ENCODE results near the gene UIMC1.
"Not testable (repeated sequence)": the region's sequence is repeated elsewhere in the genome, so short reads cannot be mapped to it uniquely, and the experiment has no call there.

UIMC1 gene

DNA sequence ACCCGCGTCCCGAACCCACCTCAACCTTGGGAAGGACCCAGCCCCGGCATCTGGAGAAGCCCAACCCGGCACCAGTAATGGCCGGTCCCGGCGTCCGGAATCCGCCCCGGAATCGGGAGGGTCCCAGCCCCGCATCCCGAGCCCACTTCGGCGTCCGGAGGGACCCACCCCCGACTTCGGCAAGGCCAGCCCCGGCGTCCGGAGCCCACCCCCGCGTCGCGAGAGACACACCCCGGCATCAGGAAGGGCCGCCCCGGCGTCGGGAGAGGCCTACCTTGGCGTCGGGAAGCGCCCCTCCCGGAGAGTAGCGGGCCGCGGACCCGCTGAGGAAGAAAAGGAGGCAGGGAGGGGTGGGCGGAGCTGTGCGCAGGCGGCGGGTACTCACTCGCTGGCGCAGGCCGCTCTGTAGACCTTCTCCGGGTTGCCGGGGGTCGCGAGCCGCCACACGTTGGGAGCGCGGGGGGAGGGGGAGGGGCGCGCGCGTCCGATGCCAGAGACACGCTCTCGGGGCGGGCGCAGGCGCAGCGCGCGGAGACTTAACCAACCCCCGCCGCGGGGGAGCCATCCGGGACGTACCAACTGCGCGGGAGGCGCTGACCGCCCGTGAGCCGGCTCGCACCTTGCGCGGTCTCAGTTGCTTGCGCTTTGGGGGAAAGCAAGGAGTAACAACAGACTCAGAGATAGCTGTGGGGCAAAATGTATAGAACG is at the start of gene UIMC1:
Gene UIMC1, minus strand, starts transcription at position 515 of the 708 bp plus-strand sequence. CDS start 24,164 bp downstream, outside the sequence.
- DNase-seq: peak; percentile 94

- DNase-seq: peak; percentile 9
Measured at GRCh38 chr5:177049285-177049684, 42.7 kb upstream of the UIMC1 start.

DNA sequence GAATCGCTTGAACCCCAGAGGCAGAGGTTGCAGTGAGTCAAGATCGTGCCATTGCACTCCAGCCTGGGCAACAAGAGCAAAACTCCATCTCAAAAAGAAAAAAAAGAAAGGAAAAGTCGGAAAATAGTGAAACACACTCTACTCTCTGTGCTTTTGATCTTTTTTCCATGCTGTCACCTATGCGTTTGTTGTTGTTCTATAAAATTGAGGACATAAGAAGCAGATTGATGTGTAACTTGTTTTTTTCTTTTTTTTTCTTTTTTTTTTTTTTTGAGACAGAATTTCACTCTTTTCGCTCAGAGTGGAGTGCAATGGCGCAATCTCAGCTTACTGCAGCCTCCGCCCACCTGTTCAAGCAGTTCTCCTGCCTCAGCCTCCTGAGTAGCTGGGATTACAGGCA is 42.0 kb upstream of the UIMC1 start:
- not testable (repeated sequence) for DNase-seq

DNA sequence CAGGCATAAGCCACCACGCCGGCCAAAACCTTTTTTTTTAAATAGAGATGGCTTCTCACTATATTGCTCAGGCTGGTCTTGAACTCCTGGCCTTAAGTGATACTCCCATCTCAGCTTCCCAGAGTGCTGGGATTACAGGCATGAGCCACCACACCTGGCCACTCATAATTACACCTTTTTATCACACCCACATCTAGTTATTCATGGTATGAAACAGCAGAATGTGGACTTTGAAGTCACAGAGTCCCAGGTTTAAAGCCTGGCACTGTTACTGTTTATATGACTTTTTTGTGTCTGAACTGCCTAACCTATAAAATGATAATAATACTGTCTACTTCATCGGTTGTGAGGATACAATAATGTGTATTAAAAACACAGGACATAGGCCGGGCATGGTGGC is 39.1 kb upstream of the UIMC1 start:
- no peak for DNase-seq

- DNase-seq: no peak
Measured at GRCh38 chr5:177044641-177045040, 38.1 kb upstream of the UIMC1 start.

GRCh38 chr5:177043958-177044357 is 37.4 kb upstream of the UIMC1 start:
- DNase-seq: no peak

GRCh38 chr5:177043114-177043513 is 36.5 kb upstream of the UIMC1 start:
- no peak for DNase-seq

DNA sequence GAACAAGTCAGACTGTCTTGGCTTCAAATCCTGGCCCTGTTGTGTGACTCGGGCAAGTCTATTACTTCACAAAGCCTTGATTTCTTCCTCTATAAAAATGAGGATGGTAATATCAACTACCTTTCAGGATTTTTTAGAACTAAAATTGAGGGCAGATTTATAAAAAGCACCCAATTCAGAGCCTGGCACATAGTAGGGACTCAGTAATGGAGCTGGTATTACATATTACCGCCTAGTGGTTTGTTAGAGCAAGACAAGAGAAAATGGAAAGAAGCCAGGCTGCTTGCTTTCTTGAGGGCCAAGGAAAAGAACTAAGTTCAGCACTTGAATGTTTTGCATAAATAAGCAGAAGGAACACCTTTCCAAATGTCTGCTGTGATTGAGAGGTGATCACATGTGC is 35.4 kb upstream of the UIMC1 start:
- no peak for DNase-seq

DNA sequence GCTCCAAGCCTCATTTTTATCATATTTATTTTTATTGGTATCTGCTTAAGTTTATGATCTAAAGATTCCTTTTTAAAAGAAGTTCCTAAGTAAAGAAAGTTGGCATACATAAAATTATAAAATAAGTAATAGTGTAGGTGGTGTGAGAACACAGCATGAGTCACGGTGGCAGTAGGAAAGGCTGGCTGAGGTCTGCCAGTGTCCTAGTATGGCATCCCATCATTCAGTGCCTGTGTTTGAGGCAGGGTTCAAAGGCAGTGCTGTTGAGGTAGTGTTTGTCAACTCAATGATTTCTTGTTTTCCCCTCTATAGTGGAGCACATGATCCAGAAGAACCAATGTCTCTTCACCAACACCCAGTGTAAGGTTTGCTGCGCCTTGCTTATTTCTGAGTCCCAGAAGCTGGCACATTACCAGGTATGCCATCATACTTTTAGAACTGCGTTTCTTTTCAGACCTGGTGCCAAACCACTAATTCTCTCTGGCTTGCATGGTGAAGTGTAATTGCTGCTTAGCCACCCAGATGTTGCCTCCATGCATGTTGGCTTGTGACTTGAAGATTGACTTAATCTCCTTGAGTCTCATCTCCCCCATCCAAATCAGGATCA is 34.3 kb upstream of the UIMC1 start:
- no peak for DNase-seq

DNA sequence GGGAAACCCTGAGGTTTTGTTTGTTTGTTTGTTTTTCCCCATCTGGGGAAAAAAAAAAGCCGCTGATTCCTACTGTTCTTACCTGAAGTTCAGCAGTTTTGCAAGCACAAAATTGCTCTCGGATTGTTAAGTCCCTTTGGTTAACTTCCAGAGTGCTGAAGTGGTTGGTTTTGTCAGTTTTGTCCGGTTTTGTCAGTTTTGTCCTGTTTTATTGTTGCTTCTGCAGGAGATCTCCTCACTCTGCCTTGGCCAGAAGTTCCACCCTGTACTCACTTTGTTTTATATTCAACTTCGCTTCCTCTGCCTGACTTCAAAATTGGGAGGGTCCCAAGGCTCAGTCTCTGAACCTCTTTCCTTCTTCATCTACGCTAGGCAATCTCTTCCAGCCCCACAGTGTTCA is 30.3 kb upstream of the UIMC1 start:
- no peak for DNase-seq

DNA sequence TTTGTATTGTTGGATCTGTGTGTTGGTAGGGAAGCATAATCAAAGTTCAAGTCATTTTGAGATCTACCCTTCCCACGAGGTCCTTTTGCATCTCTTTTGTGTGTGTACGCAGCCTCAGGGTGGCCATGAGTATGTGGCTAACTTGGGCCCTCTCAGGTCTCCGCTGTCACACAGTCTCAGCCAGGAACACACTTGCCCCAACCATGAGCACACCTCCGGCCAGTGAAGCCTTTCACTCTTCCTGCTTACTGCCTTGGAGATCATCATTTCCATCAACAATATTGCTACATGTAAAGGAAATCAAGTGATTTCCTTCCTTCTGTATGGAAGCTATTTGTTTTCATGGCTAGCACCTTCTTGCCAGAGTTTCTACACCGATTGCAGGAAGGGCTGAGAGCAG is 29.9 kb upstream of the UIMC1 start:
- DNase-seq: no peak

DNA sequence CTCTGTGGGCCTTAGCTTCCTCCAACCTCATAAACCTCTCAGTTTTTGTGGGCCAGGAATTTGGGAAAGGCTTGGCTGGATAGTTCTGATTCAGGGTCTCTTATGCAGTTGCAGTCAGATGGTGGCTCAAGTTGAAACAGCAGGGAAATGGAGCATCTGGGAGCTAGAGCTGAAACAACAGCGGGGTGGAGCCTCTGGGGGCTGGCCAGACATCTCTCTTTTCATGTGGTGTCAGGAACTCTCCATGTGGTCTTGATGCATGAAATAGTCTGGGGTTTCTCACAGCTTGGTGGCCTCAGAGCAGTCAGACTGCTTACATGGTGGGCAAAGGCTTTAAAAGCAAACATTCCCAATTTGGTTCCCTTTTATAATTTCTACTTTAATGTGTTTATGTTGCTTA is 29.4 kb upstream of the UIMC1 start:
- DNase-seq: no peak

GRCh38 chr5:177029498-177029897 is 22.9 kb upstream of the UIMC1 start:
- DNase-seq: no peak

GRCh38 chr5:177027665-177028064 is 21.1 kb upstream of the UIMC1 start:
- no peak for DNase-seq

GRCh38 chr5:177025101-177025601 is 18.6 kb upstream of the UIMC1 start:
- DNase-seq: no peak

DNA sequence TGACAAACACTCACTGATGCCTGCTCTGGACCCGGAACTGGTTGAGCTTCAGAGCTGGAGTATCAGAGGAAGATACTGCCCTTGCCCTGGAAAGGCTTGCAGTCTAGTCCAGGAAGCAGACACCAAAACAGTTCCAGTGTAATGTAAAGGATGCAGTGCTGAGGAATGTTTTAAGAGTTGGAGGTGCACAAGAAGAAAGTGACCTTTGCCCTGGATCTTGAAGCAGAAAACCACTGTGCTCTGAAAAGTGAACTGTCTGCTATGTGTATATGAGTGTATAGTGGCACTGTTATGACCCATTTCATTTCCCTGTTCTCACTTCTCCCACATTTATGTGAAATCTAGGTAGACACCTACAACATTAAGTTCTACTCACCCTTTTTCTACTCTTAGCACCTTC is 18.0 kb upstream of the UIMC1 start:
- DNase-seq: no peak

- no peak for DNase-seq
Measured at GRCh38 chr5:177023303-177023664, 16.7 kb upstream of the UIMC1 start.

DNA sequence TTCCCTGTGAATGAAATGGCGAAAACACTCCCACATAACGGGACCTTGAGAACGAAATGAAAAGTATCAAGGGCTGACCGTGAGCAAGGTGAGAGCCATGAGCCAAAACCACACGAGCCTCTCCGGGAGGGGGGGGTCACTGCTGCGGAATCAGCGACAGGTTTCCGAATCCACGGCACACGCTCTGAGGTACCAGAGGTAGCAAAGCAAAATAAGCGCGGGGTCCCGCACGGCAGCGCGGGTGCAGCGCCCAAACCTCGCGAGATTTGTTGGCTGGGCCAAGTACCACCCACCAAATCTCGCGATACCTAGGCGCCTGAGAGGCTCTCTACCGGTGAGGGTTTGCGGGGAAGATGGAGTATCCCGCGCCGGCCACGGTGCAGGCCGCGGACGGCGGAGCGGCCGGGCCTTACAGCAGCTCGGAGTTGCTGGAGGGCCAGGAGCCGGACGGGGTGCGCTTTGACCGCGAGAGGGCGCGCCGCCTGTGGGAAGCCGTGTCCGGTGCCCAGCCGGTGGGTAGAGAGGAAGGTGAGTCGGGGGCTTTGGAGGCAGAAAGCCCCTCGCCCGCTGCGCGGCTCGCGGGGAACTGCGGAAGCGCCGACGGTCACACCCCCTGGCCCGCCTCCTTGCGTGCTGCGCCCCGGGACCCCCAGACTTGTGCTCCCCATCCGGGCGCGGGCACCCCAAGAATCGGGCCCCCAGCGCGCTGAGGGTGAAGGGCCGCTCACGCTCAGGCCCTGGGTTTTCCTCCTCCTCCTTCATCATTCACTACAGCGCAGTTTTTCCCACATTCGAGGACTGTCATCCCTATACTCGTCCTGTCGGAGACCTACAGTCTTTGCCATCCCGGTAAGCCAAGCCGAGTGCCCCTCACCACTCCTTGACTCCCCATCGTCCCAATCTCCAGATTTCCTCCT is 16.1 kb upstream of the UIMC1 start, which contains the start of gene ZNF346:
Gene ZNF346, plus strand, starts transcription at position 311 of the 917 bp plus-strand sequence. Its CDS starts 43 bp downstream, at position 354.
- peak; percentile 94 for DNase-seq

GRCh38 chr5:177020033-177020432 is 13.5 kb upstream of the UIMC1 start:
- DNase-seq: no peak

- no peak for DNase-seq
Measured at GRCh38 chr5:177018341-177018740, 11.8 kb upstream of the UIMC1 start.

DNA sequence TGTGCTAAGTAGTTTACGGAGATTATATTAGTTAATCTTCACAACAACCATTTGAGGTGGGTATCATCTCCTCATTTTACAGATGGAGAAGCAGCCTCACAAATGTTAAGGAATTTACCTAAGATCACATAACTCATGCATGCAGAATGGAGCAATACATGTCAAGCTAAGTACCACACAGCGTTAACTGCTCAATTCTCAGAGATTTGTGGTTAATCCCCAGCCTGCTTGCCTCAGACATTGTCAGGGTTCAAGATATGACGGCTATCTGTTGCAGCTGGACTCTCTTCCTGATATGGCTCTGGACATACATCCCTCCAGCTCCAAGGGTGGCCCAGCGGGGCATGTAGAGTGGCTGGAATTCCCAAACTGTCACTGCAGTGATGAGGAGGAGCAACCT is 8.6 kb upstream of the UIMC1 start:
- no peak for DNase-seq

DNA sequence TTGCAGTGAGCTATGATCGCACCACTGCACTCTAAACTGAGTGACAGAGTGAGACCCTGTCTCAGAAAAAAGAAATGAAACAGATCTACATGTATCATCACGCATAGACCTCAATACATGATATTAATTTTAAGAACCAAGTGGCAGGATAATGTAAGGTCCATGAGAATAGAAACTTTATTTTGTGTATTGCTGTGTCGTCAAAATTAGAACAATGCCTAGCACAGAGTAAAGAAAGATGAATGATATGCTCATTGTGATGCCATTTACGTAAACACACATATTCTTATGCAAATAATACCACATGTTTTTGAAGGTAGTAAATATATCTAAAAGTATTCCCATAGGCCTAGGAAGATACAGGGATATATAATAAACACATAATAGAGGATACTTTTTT is 3.6 kb upstream of the UIMC1 start:
- DNase-seq: no peak

GRCh38 chr5:177008716-177009115 is 2.1 kb upstream of the UIMC1 start:
- DNase-seq: no peak

Measured in CD4-positive, alpha-beta T cell treated with Interleukin-10 for 1 hour (primary cell).